HG03025 (cell line): ENCODE data around the gene RRP12.

Experiments used
- ATAC-seq: cut with Tn5 transposase; IDR thresholded peaks from one replicate; pipeline ENCODE4 v1.9.1; 2021; ENCODE audit warnings: mild to moderate bottlenecking, moderate library complexity; ENCODE audit not compliant: unreplicated experiment, low FRiP score

Gene RRP12

GRCh38 chr10:97336942-97337831 lies 64.0 kb downstream of the RRP12 start:
- no peak for ATAC-seq

DNA sequence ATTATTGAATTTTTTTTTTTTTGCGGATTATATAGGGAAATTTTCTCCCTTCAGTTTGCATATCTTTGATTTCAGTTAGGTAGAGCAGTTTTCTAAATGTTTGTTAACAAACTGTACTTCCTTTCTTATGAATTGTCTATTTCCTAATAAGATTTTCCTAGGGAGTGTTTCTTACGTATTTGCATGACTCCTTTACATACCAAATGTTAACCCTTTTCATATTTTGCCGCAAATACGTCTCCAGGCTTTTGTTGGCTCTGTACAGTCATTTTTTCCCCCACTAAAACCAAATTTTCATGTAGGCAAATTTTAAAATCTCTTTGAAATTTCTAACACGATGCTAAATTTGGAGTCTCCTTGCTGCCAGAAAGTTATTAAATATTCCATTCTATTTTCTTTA lies 64.7 kb downstream of the RRP12 start:
- no peak for ATAC-seq

DNA sequence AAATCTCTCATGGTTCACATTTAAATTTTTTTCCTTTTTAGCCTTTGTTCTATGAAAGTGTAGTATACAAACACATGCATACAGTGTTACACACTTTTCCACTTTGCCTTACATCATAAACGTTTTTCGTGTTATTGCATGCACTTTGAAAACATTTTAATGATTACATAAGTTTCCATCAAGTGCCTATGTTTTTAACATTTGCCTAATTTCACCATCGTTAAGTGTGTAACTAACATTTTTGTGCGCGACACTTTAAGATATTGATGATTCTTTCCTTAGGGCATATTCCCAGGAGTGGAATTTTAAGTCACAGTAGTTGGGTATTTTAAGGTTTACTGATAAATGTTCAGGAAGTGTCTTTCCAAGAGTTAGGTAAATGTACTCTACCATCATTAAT lies 65.1 kb downstream of the RRP12 start:
- no peak for ATAC-seq

DNA sequence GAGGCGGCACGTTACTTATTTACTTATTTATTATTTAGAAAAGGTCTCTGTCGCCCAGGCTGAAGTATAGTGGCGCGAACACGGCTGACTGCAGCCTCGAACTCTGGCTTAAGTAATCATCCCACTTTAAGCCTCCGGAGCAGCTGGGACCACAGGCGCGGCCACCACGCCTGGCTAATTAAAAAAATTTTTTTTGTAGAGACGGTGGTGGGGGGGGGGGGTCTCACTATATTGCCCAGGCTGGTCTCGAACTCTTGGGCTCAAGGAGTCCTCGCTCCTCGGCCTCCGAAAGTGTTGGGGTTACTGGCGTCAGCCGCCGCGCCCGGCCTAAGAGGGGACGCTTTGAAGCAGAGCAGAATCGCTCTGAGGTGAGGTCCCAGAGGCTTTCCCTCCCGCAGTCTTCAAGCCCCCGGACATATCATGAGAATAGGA lies 65.9 kb downstream of the RRP12 start:
- ATAC-seq = no peak

DNA sequence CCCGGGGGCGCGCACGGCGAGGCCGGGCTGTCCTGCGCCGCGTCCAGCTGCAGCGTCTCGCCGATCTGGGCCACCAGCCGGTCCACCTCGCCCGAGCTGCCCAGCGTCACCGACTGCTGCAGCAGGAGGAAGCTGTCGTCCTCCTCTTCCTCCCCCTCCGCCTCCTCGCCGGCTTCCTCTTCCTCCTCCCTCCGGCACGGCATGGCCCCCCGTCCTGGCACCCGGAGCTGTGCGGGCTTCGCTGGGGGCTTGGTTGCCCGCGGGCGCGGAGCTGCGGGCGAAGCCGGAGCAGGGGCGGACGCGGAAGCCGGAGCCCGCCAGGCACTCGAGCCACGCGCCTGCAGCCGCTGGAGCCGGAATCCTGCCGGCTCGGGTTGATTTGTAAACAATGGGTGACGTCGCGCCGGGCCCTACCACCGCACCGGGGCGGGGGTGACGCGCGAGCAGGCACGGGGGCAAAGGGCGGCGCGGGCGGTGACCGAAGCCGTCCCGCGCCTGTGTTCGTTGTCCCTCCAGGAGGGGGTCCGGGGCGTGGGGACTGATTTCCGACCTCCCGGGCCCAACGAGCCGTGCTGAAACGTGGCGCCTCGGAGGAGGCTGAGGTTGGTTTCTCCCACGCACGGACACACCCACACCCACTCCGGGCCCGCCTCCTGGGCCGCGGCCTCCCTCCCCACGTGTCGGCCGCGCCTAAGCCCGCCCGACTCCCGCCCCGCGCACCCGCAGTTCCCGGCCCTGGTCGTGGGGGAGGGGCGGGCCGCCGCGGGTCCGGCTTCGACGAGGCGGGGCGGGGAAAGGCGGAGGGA lies 66.6 kb downstream of the RRP12 start, which contains the start of gene FRAT2:
FRAT2 (minus strand) TSS at position 360 of the 806 bp plus-strand sequence; CDS start at position 203, 157 bp downstream.
- ATAC-seq = peak; percentile 80

DNA sequence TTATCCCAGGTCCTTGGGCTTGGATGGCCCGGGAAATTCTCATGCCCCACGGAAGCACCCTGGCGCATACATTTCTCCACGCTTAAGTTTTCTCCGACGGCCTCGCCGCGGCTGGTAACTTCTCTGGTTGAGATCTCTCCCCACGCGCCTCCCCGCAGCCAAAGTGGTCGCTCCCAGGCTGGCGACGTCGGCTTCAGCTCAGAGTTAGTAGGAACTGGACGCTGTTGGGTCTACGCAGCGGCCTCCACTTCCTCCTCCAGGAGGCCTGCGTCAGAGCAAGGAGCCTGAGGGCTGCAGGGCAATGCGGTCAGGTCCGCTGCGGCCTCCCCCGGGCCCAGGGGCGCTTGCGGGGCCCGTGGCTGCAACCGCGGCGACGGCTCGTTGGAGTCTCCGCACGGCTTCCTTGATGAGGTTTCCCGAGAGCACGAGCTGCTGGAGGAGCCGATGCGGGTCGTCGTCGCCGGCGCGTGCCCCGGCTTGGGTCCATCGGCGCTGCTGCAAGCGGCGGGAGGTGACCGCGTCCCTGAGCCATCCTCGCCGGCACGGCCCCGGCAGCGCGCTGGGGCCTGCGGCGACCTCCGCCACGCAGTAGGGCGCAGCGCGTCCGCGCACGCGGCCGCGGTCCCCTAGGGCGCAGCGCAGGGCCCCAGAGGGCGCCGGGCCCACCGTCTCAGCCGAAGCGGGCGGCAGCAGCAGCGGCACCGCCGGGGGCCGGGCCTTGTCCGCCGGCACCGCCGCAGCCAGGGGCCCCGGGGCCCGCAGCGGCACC lies 67.4 kb downstream of the RRP12 start:
- peak; percentile 22 for ATAC-seq

- ATAC-seq = no peak
Observed at GRCh38 chr10:97333351-97333600, 67.9 kb downstream of the RRP12 start.

DNA sequence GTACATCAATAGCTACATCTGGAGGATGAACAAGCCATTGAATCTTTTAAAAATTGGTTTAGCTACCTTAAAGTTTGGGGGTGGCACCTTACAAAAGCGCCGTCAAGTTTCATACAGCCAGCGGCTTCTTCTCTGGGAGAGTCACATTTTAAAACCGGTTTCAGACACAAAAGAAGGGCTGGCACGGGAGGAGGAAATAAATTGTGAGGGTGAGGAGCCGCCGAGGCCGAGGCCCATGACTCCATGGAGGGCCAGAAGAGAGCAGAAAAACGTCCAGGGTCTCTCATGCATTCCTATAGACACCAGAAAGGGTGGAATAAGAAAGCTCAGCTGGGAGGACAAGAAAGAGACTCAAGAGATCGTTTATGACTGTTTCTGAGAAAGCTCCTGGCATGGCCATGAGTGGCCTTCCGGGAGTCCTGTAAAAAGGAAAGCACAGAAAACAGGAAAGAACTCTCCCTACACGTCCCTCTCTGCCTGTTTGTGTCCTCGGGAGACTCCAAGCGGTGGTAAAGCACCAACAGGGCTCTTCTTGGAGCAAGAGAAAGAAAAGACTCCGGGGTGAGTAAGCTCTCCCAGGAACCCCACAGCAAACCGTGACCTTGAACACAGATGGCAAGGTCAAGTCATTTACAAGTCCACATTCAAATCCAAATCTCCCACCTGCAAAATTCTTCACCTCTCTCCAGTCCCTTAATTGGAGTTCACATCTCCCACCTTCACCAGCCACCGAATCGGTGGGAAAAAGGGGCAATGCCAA lies 68.4 kb downstream of the RRP12 start:
- no peak for ATAC-seq

DNA sequence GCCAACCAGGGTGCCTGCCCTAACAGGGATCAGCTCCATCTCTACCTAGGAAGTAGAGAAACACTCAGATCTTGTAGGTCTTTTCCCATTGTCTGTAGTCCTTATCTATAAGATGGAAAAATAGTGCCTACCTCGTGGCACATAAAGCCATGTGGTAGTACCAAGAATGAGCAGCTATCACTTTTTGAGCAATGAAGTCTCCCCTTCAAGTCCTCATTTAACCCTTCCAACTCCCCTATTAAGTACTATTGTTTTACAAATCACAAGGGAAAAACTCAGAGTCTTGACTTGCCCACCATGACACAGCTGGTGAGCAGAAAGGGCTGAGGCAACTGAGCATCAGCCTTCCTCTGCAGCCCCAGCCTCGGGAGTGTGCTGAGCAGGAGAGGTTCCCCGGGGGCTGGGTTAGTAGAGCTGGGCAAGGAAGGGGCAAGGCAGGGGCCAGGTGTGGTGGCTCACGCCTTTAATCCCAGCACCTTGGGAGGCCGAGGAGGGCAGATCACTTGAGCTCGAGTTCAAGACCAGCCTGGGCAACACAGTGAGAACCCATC lies 69.9 kb downstream of the RRP12 start:
- ATAC-seq = no peak

DNA sequence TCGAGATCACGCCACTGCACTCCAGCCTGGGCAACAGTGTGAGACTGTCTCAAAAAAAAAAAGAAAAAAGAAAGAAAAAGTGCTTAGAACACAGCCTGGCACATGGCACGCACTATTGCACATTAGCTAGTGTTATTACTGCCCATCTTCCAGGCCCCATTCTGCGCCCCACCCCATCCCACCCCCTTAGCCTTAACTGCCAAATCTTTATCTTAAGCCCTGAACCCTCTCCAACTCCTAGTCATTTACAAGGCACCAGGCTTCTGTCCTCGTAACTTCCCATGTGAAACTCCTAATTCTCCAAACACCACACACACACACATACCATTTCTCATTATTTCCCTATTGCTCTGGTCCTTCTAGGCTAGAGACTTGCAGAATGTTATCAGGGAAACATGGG lies 71.4 kb downstream of the RRP12 start:
- no peak for ATAC-seq

DNA sequence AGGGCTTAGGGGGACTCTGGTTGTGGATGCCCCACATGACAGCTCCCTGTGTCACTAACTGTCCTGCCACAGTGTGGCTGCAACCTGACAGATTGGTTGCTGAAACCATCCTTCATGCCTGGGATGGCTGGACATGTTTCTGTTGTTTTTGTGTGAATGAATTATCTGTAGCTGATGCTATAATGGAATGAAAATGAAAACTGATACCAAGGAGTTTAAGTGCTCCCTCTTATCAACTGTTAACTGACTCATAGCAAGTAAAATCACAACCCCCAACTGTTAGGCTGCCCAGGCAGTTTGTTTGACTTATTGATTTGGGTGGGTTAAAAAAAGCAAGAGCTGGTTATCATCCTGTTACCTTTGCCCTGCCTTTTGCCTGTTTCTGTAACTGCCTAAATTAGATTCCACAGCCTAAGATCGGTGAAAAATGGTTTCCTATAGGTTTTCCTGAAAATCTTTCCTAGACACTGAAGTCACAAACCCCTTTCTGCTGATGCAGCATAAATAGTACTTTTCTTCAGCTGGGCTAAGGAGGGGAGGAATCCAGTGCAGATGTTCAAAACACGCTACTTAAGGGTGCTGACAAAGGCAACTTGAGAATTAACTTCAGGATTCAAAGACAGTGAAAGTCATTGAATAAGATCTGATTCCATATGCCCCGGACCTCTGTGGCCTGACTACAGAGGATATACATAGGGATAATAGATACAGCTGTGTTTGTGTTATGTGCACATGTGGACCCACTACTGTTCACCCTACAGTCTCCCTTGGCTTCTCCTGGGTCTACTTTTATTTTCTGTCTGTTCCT lies 72.3 kb downstream of the RRP12 start:
- no peak for ATAC-seq

DNA sequence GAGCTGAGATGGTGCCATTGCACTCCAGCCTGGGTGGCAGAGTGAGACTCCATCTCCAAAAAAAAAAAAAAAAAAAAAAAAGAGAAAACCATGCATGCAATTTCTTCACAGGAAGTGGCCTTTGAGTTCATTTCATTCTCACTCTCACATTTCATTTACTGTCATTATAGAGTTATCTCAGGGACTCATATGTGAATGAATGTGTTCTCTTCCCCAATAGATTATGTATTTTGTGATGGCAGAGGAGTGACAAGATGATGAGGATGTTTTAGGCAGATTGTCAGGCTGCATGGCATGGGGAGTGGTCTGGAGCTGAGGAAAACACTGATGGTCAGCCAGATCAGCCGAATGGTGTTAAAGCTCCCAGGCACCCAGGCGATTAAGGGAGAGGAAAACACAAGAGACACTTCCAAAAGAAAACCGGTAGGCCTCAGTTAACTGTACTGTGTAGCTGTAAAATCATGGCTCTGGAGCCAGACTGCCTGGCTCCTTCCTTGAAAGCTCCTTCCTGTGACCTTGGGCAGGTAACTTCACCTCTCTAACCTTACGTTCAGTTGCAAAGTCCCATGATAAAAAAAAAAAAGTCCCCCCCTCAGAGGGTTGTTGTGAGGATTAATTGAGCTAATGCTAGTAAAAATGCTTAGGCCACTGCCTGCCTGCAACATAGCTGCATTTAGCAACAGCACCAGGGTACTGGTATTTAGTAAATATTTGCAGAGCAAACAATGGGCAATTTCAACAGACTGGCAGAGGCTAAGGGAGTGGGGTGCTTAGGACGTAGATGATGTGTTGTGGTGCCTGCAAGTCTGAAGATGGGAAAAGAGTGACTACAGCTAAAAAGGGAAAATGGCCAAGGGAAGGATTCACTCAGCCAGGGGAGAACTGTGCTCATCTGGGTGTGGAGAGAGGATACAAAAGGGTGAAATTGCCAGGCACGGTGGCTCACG lies 73.5 kb downstream of the RRP12 start:
- ATAC-seq = no peak

DNA sequence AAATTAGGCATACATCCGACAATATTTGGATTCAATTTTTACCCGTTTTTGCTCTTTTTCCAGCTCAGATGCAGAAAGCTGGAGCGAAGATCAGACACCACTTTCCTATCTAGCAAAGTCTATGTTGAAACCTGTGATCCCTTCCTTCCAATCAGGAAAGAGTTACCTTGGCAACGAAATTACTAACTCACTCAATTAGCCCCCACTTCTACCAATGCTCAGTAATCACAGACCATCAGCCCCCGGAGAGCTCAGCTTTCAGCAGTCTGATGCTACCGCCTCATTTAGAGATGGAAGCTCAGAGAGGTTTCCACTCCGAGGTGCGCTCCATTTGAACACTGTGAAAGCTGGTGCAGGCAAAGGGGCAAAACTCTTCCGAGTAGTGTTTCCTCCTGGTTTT lies 75.4 kb downstream of the RRP12 start:
- ATAC-seq = no peak

GRCh38 chr10:97323501-97323900 lies 77.6 kb downstream of the RRP12 start:
- no peak for ATAC-seq

DNA sequence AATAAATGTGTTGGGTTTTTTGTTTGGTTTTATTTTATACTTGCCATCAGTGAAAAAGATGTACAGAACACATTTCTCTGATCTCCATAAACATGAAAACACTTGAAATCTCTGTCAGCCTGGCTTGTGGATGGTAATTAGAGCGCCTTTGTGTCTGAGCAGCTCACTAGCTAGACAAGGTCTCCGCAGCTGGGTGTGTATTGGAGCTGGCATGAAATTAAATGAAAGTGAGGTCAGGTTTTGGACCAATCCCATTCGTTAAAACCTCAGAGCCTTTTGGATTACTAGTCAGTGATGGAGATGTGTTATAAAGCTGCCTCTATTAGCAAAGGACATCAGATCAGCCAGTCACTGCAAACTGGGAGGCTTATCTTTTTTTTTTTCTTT lies 79.3 kb downstream of the RRP12 start:
- no peak for ATAC-seq

- no peak for ATAC-seq
Observed at GRCh38 chr10:97321032-97321803, 79.9 kb downstream of the RRP12 start.

DNA sequence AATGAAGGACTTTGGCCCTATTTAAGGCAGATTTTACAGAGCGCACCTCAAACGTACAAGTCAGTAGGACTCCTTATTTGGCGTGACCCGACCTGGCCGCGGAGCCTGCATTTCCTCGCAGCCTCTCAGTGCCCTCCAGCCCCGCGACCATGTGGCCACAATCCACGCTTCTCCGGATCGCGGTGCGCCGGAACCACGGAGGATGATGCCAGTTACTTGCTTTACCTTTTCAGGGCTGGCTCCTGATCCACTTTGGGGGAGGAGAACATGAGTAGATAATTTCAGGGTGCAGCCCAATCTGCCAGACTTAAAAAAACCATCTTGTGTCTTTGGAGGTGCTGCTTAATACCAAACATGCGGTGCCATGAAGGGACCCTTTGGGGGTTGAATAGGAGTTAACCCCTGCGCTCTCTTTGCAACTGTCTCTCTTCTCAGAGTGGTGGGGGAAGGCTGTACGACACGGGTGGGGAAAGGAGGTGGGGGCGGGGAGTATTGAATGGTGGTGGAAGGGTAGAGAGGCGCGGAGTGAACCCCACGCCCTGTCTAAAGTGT lies 80.6 kb downstream of the RRP12 start:
- no peak for ATAC-seq
